SK-N-SH (cell line): ENCODE measurements around the gene EDEM3.

Experiments used
- CHD2 ChIP-seq: fragments of 150-350 bp; IDR thresholded peaks from 2 replicates; pipeline ENCODE4 v1.6.1; 2018; ENCODE audit warnings: low read length; ENCODE audit not compliant: partially characterized antibody
- CTCF ChIP-seq: fragments of 200-600 bp; sonication (generic); IDR thresholded peaks from 2 replicates; pipeline ENCODE4 v1.6.1; 2017; ENCODE audit warnings: antibody characterized with exemption, mild to moderate bottlenecking, moderate library complexity
- GABPA ChIP-seq: IDR thresholded peaks from 2 replicates; pipeline ENCODE4 v1.4.0; 2012; ENCODE audit warnings: low read depth, mild to moderate bottlenecking
- NFIC ChIP-seq: IDR thresholded peaks from 2 replicates; pipeline ENCODE4 v1.4.0; 2012; ENCODE audit warnings: borderline replicate concordance
- POLR2AphosphoS5 ChIP-seq: IDR thresholded peaks from 2 replicates; pipeline ENCODE4 v1.6.1; 2012; ENCODE audit warnings: low read depth, low read length
- RAD21 ChIP-seq: IDR thresholded peaks from 2 replicates; pipeline ENCODE4 v1.6.1; 2012; ENCODE audit warnings: mild to moderate bottlenecking, low read length
- RCOR1 ChIP-seq: fragments of 150-350 bp; IDR thresholded peaks from 2 replicates; pipeline ENCODE4 v1.6.1; 2017; ENCODE audit warnings: antibody characterized with exemption, low read length
- TAF1 ChIP-seq: IDR thresholded peaks from 2 replicates; pipeline ENCODE4 v1.6.1; 2012; ENCODE audit warnings: low read depth, mild to moderate bottlenecking, low read length, moderate library complexity, borderline replicate concordance
- USF2 ChIP-seq: fragments of 150-350 bp; IDR thresholded peaks from 2 replicates; pipeline ENCODE4 v1.6.1; 2017; ENCODE audit warnings: antibody characterized with exemption, low read length, low read depth, borderline replicate concordance
- YY1 ChIP-seq: IDR thresholded peaks from 2 replicates; pipeline ENCODE4 v1.4.0; 2012; ENCODE audit warnings: low read depth, mild to moderate bottlenecking
- TF ChIP-seq, protein P1 (sequence below): IDR thresholded peaks from 2 replicates; pipeline ENCODE4 v1.6.1; 2012; ENCODE audit warnings: mild to moderate bottlenecking, low read depth, low read length, moderate library complexity
- TF ChIP-seq, protein P2 (sequence below): IDR thresholded peaks from 2 replicates; pipeline ENCODE4 v1.4.0; 2012; ENCODE audit warnings: low read depth

- no peak for TF ChIP-seq RAD21
- no peak for TF ChIP-seq NFIC
- TF ChIP-seq CTCF = no peak
- no peak for TF ChIP-seq RCOR1
- no peak for TF ChIP-seq POLR2AphosphoS5
- TF ChIP-seq GABPA = no peak
- no peak for TF ChIP-seq YY1
- TF ChIP-seq, protein P1, sequence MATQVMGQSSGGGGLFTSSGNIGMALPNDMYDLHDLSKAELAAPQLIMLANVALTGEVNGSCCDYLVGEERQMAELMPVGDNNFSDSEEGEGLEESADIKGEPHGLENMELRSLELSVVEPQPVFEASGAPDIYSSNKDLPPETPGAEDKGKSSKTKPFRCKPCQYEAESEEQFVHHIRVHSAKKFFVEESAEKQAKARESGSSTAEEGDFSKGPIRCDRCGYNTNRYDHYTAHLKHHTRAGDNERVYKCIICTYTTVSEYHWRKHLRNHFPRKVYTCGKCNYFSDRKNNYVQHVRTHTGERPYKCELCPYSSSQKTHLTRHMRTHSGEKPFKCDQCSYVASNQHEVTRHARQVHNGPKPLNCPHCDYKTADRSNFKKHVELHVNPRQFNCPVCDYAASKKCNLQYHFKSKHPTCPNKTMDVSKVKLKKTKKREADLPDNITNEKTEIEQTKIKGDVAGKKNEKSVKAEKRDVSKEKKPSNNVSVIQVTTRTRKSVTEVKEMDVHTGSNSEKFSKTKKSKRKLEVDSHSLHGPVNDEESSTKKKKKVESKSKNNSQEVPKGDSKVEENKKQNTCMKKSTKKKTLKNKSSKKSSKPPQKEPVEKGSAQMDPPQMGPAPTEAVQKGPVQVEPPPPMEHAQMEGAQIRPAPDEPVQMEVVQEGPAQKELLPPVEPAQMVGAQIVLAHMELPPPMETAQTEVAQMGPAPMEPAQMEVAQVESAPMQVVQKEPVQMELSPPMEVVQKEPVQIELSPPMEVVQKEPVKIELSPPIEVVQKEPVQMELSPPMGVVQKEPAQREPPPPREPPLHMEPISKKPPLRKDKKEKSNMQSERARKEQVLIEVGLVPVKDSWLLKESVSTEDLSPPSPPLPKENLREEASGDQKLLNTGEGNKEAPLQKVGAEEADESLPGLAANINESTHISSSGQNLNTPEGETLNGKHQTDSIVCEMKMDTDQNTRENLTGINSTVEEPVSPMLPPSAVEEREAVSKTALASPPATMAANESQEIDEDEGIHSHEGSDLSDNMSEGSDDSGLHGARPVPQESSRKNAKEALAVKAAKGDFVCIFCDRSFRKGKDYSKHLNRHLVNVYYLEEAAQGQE = no peak
- TF ChIP-seq USF2 = no peak
- TF ChIP-seq, protein P2, sequence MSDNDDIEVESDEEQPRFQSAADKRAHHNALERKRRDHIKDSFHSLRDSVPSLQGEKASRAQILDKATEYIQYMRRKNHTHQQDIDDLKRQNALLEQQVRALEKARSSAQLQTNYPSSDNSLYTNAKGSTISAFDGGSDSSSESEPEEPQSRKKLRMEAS = no peak
- no peak for TF ChIP-seq TAF1
- no peak for TF ChIP-seq CHD2
These were observed 56.6 kb downstream of the EDEM3 start for GRCh38 chr1:184698016-184698415.
